CD4-positive, alpha-beta T cell treated with Interleukin-4 for 4 hours (primary cell): Measurements from ENCODE around the gene JUN.

Experiments used
- DNase-seq: peaks from one replicate; pipeline ENCODE4 v3.0.0-alpha.2; 2020

The JUN gene

DNA sequence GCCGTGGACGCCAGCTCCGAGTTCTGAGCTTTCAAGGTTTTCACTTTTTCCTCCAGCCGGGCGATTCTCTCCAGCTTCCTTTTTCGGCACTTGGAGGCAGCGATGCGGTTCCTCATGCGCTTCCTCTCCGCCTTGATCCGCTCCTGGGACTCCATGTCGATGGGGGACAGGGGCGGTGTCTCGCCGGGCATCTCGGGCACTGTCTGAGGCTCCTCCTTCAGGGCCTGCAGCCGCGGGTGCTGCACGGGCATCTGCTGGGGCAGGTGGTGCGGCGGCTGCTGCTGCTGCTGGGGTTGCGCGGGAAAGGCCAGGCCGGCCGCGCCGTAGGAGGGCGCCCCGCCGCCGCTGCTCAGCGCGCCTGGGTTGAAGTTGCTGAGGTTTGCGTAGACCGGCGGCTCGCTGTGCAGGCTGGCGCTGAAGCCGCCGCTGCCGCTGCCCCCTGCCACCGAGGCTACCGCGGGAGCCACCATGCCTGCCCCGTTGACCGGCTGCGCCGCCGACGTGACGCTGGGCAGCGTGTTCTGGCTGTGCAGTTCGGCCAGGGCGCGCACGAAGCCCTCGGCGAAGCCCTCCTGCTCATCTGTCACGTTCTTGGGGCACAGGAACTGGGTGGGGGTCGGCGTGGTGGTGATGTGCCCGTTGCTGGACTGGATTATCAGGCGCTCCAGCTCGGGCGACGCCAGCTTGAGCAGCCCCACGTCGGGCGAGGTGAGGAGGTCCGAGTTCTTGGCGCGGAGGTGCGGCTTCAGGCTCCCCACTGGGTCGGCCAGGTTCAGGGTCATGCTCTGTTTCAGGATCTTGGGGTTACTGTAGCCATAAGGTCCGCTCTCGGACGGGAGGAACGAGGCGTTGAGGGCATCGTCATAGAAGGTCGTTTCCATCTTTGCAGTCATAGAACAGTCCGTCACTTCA, 1.4 kb downstream of the JUN start:
- peak; percentile 47 for DNase-seq

DNA sequence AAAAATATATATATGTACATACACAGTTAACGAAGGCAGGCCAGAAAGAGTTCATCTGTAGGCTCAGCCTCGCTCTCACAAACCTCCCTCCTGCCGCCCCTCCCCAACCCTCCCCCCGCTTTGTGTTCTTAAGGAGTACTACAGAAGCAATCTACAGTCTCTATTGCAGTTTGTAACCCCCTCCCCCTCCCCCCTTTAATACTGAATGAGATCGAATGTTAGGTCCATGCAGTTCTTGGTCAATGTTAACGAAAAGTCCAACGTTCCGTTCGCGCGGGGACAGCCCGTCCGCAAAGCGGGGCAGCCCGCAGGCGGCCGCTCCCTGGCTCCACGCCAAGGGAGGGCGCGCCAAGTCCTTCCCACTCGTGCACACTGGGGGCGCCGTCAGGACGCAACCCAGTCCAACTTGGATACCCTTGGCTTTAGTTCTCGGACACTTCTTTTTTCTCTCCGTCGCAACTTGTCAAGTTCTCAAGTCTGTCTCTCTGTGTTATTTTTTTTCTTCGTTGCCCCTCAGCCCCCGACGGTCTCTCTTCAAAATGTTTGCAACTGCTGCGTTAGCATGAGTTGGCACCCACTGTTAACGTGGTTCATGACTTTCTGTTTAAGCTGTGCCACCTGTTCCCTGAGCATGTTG, 2.2 kb downstream of the JUN start:
- DNase-seq: peak; percentile 36

DNA sequence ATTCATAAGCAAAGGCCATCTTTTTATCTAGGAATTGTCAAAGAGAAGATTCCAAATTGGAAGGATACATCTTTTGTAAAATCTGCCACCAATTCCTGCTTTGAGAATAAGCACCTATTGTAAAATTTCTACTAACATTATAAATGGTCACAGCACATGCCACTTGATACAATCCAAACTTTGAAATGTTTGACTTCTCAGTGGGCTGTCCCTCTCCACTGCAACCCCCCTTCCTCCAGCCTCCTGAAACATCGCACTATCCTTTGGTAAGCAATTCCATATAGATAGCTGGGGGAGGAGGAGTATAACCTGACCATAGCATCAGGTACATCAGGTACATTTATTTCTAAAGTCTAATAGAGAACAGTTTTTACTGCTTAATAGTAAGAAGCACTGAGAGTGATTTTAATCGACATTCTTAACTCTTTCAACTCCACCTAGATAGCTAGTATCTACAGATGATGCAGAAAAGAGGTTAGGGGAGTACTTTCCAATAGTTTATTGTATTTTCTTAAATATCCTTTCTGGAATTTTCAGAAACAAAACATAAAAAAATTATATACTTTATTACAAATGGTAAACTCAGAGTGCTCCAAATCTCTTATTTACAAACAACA, 2.9 kb downstream of the JUN start:
- no peak for DNase-seq

- no peak for DNase-seq
Measured at GRCh38 chr1:58780411-58780810, 3.4 kb downstream of the JUN start.

DNA sequence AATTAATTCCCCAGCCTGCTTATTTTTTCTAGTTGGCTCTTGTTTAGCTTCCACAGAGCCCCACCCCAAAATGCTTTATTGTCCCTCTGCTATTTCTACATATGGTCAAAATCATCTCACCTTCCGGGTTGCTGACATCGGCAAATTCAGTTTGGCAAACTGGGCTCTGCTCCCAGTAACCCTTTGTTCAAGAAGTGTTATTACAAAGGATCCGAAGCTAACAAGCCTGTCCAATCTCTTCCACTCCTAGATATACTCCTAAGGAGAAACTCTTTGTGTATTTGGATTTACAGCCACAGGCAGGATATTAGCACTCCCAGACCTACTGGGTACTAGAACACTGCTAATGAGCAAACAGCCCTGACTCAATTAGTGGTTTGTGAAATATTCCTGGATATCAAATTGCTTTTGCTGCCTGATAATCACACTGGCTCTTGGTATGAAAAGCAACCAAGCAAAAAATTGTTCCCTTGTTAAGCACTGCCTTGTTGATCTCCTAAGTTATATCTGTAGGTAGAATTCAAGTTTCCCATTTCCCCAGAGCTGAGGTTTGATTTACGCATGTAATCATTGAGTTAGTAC, 4.0 kb downstream of the JUN start:
- no peak for DNase-seq

- DNase-seq: no peak
Measured at GRCh38 chr1:58779059-58779754, 4.6 kb downstream of the JUN start.

DNA sequence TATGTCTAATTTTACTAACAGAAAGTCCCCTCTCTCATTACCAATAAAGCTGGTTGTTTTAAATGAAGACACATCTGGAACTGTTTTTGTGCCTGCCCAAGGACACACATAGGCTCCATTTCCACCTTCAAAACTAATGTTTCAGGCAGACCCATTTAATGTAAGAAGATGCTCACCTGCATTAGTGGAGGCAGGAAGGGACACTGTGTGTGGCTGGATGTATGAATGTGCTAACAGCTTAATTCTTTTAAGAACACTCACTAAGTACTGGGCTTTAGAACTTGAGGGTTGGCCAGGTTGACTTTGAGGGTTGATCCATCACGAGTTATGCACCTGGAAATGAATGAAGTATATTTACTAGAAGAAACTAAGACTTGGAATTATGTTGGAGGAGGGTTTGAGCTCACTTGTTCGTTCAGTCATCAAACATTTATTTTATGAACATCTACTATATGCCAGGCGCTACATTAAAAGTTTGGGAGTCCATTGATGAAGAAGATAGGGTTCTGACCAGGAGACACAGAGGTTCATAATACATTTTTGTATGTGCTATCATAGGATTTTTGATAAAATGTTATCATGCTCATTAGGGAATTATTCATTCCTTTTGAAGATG, 5.4 kb downstream of the JUN start:
- no peak for DNase-seq

GRCh38 chr1:58774027-58774426, 9.8 kb downstream of the JUN start:
- no peak for DNase-seq

GRCh38 chr1:58773406-58773840, 10.4 kb downstream of the JUN start:
- DNase-seq: no peak

DNA sequence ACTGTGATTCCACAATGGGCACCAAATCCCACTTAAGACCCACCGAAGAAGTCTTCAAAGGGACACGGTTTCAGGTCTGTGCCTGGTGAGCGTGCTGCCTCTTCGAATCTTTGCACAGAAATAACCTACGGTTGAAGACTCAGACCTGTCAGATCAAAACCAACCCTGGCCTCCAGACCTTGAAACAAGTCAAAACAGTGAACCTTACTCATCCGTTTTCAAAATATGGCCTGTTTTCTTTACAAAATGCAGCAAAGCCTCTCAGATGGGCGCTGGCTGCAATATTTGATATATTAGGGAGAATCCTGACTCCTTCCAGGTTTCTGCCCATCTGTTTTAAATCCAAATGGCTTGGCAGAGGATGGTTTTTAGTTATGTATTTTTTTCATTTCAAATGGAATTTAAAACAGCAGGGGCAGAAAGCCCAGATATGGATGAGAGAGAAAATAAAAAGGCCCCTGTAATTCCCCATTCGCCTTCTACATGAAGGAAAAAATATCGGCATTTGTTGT, 14.0 kb downstream of the JUN start:
- DNase-seq: no peak

- peak; percentile 31 for DNase-seq
Measured at GRCh38 chr1:58768971-58769808, 14.7 kb downstream of the JUN start.

GRCh38 chr1:58768191-58768731, 15.6 kb downstream of the JUN start:
- DNase-seq: no peak

GRCh38 chr1:58767143-58767542, 16.7 kb downstream of the JUN start:
- DNase-seq: no peak

DNA sequence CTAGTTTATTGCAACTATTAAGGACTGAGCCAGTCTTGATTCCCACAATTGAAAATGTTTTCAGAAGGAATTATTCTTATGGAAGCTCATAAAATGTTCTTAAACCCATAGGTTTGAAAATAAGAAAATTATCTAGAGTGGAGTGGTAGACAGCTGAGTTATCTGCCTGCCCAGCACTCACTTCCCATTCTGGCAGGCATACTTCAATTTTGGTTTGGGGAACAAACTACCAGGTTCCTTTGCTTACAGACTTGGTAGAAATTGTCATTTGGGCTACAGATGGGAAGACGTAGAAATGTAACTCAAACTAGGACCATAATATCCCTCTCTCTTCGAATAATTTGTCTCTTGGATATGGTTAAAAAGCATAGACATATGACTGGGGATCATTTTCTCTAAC, 18.4 kb downstream of the JUN start:
- DNase-seq: no peak

GRCh38 chr1:58765006-58765405, 18.8 kb downstream of the JUN start:
- no peak for DNase-seq

DNA sequence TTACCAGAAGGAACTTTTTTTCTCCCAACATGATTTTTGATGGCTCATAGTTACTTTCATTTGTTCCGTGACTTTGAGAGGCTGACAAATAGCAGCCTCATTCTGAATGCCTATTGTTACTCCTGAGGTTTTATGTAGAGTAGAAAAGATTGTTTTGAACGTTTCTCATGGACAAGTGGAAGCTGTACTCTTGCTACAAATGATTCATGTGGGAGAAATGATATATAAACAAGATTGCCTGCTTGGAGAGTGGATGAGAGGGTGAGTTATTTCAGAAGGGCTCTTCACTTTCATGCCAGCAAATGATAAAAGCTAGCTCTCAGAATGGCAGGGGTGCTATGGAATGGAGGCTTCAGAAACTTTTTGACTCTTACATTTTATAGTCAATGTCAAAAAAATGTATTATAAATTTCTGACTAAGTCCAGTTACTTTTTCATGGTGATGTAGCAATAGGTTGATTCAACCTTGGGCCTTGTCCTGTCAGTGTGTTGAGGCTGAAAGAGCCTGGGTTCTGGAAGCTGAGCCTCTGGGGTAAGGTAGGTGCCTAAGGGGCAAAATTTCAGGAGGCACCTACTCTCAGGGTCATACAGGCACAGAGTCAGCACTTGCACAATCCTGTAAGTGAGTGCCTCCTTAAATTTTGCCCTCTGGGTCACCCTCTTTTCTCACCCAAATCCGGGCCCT, 19.4 kb downstream of the JUN start:
- no peak for DNase-seq

DNA sequence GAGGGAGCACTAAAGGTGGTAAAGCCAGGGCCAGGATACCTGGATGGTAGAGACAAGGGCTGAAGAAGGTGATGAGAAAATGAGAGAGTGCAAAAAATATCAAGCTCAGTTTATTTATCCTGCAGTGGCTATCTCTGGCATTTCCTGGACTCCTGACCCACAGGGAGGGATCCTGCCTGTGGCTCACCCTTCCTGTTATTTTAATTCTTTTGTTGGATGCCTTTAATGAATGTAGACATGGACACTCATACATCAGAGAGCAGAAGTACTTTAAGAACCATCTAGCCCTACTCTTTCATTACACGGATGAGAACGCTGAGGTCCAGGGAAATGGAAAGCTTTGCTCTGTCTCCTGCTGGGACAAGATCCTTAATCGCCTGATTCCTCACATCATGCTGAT, 20.6 kb downstream of the JUN start:
- no peak for DNase-seq

DNA sequence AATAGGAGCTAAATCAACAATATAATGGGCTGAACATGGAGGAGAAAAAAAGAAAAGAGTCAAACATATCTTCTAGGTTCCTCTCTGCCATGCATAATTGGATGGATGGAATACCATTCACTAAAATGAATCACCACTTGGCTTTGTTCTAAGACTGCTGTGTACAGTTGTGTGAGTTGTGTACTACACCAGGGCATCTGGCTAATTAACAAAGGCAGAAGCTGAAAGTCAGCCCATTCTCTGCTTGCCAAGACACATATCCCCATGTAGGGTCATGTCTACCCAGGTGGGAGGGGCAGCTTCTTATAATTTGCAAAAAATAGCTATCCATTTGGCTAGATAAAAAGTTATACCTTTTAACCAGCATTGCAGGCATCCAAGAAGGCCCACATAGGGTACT, 21.0 kb downstream of the JUN start:
- no peak for DNase-seq

GRCh38 chr1:58755468-58755872, 28.4 kb downstream of the JUN start:
- peak; percentile 67 for DNase-seq
